ENCODE results near the gene FOXP2.

Gene FOXP2

DNA sequence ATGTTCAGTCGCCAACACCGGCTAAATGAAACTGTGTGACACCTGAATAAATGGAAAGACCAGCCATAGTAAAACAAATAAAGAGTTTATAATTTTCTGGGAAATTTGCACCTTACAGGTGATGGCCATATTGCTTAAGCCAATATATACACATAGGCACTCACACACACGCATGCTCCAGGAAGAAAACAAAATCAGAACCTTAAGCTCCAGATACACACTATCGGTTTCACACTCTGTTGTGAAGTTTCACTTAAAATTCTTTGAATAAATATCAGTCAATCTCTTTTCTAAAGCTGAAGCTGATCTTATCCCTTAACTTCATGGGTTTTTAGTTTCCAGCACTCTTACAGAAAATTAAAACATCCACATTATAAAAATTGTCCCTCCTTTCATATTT is 280.6 kb downstream of the FOXP2 start:
- TF ChIP-seq CTCF (IDR thresholded peaks at IDR 0.05) (no peak), ZFX (IDR thresholded peaks at IDR 0.05; ENCODE audit: borderline replicate concordance) (no peak)
- H3K27ac ChIP-seq, result no peak overlapping the region

GRCh38 chr7:114700247-114700928 is 285.8 kb downstream of the FOXP2 start:
- TF ChIP-seq ZFX (IDR thresholded peaks at IDR 0.05; ENCODE audit: borderline replicate concordance) (no peak), CTCF (IDR thresholded peaks at IDR 0.05) (no peak)
- H3K27ac ChIP-seq, result no peak overlapping the region

GRCh38 chr7:114703677-114704076 is 289.1 kb downstream of the FOXP2 start:
- no peak overlapping the region for H3K27ac ChIP-seq
- TF ChIP-seq CTCF (IDR thresholded peaks at IDR 0.05), result no peak

DNA sequence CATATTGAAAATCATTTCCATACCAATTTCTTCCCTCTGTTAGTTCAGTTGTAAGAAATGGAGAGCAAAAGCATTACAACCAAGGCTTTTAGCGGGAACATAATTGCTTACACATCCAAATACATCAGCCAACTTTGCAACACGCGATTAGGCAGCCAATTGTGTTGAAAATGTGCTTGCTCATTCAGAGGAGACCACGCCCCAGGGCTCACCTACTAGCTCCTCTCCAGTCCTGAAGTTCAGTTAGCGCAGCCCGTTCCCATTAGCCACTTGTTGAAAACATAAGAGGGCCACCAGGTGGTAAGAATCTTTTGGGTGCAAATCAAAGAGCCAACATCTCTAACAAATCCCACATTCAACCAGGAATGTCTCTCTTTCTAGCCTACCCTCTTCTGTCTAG is 294.0 kb downstream of the FOXP2 start:
- no peak overlapping the region for H3K27ac ChIP-seq
- no peak for TF ChIP-seq ZFX (IDR thresholded peaks at IDR 0.05; ENCODE audit: borderline replicate concordance)
- TF ChIP-seq CTCF (IDR thresholded peaks at IDR 0.05), result no peak

- H3K27ac ChIP-seq, result no peak overlapping the region
- TF ChIP-seq CTCF (IDR thresholded peaks at IDR 0.05) (no peak), ZFX (IDR thresholded peaks at IDR 0.05; ENCODE audit: borderline replicate concordance) (no peak)
These were observed 295.9 kb downstream of the FOXP2 start for GRCh38 chr7:114710499-114710898.

DNA sequence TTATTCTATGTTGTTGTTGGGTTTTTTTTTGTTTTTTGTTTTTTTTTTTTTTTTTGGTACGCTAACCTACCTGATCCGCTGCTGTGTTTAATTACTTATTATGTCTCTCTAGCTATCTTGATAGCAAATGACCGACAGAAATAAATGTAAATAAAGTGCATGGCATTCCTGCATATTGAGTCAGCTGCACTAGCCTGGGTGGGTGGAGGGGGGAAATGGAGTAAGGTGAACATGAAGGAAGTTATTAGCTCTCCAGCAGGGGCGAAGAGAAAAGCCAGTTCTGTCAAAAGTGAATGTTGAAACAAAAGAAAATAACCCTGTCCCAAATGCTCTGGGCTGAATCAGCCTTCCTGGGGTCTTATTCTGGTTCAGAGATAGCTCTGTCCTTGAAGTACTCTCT is 296.6 kb downstream of the FOXP2 start:
- no peak for TF ChIP-seq CTCF (IDR thresholded peaks at IDR 0.05)
- TF ChIP-seq ZFX (IDR thresholded peaks at IDR 0.05; ENCODE audit: borderline replicate concordance), result no peak
- H3K27ac ChIP-seq, result no peak overlapping the region

- no peak for TF ChIP-seq CTCF (IDR thresholded peaks at IDR 0.05)
- no peak for TF ChIP-seq ZFX (IDR thresholded peaks at IDR 0.05; ENCODE audit: borderline replicate concordance)
- H3K27ac ChIP-seq, result no peak overlapping the region
These were observed 301.3 kb downstream of the FOXP2 start for GRCh38 chr7:114715907-114716306.

All from 22Rv1 (cell line).